ENCODE data around the gene RPLP1.

DNA sequence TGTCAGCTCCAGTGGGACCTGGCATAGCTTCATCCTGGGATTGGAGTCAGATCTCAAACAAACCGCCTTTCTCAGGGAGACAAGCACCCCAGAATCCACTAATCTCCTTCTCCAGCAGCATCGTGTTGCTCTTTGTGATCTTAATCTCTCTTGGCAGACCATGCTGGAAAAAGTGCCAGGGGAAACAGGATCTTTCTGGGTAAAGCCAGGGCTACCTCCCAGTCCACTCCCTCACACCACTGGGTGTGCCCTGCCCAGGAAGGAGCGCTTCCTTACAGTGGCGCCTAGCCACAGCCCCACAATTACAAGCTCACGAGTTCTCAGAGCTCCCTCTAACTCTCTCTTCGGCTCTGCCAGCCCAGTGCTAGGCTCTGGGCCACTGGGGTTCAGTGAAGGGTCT is 32.2 kb downstream of the RPLP1 start:
- TF ChIP-seq, protein P1, sequence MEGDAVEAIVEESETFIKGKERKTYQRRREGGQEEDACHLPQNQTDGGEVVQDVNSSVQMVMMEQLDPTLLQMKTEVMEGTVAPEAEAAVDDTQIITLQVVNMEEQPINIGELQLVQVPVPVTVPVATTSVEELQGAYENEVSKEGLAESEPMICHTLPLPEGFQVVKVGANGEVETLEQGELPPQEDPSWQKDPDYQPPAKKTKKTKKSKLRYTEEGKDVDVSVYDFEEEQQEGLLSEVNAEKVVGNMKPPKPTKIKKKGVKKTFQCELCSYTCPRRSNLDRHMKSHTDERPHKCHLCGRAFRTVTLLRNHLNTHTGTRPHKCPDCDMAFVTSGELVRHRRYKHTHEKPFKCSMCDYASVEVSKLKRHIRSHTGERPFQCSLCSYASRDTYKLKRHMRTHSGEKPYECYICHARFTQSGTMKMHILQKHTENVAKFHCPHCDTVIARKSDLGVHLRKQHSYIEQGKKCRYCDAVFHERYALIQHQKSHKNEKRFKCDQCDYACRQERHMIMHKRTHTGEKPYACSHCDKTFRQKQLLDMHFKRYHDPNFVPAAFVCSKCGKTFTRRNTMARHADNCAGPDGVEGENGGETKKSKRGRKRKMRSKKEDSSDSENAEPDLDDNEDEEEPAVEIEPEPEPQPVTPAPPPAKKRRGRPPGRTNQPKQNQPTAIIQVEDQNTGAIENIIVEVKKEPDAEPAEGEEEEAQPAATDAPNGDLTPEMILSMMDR (optimal IDR thresholded peaks at IDR 0.05 in 1 of 3, IDR thresholded peaks at IDR 0.05 in 1 of 3, conservative IDR thresholded peaks at IDR 0.05 in 1 of 3; ENCODE audit: extremely low read depth in 1 of 3, insufficient read depth in 2 of 3, low read length in 3 of 3), result no peak
- no peak for TF ChIP-seq EZH2 (IDR thresholded peaks at IDR 0.05; ENCODE audit: low read length)
